Measurements from ENCODE around the gene AURKAIP1. TPM values are rescaled to one million over a fixed set of nuclear protein-coding genes. Genes with fewer than 3 reads are reported as not detected.
A peak's percentile ranks its signal among the peaks of the same experiment; 100 is the strongest.

Gene AURKAIP1
- total and polyA plus RNA-seq, 9 of the 15 experiments (the other 6 are each of a cell fraction or from before 2014, with no cell fraction given), result 7.8 to 478 (median 92.0) TPM

DNA sequence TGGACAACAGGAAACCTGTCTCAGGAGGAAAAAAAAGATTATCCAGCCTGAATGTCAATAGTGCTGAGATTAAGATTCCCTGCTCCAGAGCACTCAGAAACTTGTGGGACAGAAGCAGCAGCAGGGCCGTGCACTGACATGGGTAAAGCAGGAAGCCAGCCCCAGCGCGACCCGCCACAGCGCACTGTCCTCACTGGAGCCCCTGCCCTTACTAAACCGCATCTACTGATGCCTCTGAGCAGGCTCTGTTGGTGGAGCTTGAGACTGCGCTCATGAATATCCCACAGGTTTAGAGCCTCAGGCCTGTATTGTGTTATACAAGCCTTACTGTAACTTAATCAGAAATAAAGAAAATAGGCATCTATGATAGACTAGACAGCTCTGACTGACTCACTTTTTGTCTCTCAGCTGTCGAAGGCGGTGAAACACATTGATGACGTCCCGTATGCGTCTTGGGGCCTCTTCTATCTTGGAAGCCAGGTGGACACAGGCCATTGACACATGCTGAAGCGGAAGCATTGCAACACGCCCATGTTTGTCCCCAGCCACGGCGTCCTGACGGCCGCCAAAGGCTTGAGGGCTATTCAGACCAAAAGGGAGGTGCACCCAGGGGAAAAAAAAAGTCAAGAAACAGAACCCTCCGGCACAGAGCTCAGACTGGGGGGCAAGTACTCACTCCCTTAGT lies 23.0 kb upstream of the AURKAIP1 start (continued):
- TF ChIP-seq, protein P1, sequence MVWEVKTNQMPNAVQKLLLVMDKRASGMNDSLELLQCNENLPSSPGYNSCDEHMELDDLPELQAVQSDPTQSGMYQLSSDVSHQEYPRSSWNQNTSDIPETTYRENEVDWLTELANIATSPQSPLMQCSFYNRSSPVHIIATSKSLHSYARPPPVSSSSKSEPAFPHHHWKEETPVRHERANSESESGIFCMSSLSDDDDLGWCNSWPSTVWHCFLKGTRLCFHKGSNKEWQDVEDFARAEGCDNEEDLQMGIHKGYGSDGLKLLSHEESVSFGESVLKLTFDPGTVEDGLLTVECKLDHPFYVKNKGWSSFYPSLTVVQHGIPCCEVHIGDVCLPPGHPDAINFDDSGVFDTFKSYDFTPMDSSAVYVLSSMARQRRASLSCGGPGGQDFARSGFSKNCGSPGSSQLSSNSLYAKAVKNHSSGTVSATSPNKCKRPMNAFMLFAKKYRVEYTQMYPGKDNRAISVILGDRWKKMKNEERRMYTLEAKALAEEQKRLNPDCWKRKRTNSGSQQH (CRISPR knock-in tag; IDR thresholded peaks at IDR 0.05), result no peak
- TF ChIP-seq ATF4 (CRISPR knock-in tag; IDR thresholded peaks at IDR 0.05), result no peak
- TF ChIP-seq KDM4B (IDR thresholded peaks at IDR 0.05; ENCODE audit: borderline replicate concordance in 2 of 2, low read depth in 1 of 2), result no peak
- TF ChIP-seq BRF1 (IDR thresholded peaks at IDR 0.05; ENCODE audit: borderline replicate concordance, extremely low read depth, insufficient read length), result no peak
- TF ChIP-seq SMARCA4 (IDR thresholded peaks at IDR 0.05), result 0 out of 2 replicates have a peak, but pooled peaks have one; percentile 25
- TF ChIP-seq SMAD2 (IDR thresholded peaks at IDR 0.05; ENCODE audit: low read depth, low read length), result no peak
- TF ChIP-seq HDAC8 (tag; IDR thresholded peaks at IDR 0.05), result no peak
- TF ChIP-seq, protein P2, sequence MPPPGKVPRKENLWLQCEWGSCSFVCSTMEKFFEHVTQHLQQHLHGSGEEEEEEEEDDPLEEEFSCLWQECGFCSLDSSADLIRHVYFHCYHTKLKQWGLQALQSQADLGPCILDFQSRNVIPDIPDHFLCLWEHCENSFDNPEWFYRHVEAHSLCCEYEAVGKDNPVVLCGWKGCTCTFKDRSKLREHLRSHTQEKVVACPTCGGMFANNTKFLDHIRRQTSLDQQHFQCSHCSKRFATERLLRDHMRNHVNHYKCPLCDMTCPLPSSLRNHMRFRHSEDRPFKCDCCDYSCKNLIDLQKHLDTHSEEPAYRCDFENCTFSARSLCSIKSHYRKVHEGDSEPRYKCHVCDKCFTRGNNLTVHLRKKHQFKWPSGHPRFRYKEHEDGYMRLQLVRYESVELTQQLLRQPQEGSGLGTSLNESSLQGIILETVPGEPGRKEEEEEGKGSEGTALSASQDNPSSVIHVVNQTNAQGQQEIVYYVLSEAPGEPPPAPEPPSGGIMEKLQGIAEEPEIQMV (tag; conservative IDR thresholded peaks at IDR 0.05; ENCODE audit: low read depth), result no peak
- no peak for TF ChIP-seq POLR2AphosphoS2 (IDR thresholded peaks at IDR 0.05; ENCODE audit: low read length)
- no peak for TF ChIP-seq GATA2 (CRISPR knock-in tag; IDR thresholded peaks at IDR 0.05)
- TF ChIP-seq PTTG1 (tag; IDR thresholded peaks at IDR 0.05; ENCODE audit: low read depth), result no peak
- no peak for TF ChIP-seq CHD2 (IDR thresholded peaks at IDR 0.05; ENCODE audit: low read depth, low read length)
- no peak for TF ChIP-seq GABPA (tag; conservative IDR thresholded peaks at IDR 0.05; ENCODE audit: low read depth)
- TF ChIP-seq EHMT2 (IDR thresholded peaks at IDR 0.05), result no peak
- no peak for TF ChIP-seq DDX20 (tag; IDR thresholded peaks at IDR 0.05; ENCODE audit: low read depth)
- peak; percentile 62; the same call in 1 of the 2 replicates for TF ChIP-seq FOXK1 (CRISPR knock-in tag; IDR thresholded peaks at IDR 0.05; ENCODE audit: borderline replicate concordance)
- TF ChIP-seq, protein P3, sequence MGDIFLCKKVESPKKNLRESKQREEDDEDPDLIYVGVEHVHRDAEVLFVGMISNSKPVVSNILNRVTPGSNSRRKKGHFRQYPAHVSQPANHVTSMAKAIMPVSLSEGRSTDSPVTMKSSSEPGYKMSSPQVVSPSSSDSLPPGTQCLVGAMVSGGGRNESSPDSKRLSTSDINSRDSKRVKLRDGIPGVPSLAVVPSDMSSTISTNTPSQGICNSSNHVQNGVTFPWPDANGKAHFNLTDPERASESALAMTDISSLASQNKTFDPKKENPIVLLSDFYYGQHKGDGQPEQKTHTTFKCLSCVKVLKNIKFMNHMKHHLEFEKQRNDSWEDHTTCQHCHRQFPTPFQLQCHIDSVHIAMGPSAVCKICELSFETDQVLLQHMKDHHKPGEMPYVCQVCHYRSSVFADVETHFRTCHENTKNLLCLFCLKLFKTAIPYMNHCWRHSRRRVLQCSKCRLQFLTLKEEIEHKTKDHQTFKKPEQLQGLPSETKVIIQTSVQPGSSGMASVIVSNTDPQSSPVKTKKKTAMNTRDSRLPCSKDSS (IDR thresholded peaks at IDR 0.05; ENCODE audit: low read depth, partially characterized antibody), result no peak
- TF ChIP-seq ZNF316 (IDR thresholded peaks at IDR 0.05), result no peak
- TF ChIP-seq E2F8 (IDR thresholded peaks at IDR 0.05; ENCODE audit: low read depth, partially characterized antibody), result no peak
- no peak for TF ChIP-seq RHOXF2B (CRISPR knock-in tag; conservative IDR thresholded peaks at IDR 0.05)

Data from K562 (cell line).